Measurements from ENCODE around the gene IFRD2. TPM values are rescaled to one million over a fixed set of nuclear protein-coding genes. Genes with fewer than 3 reads are reported as not detected.
A peak's percentile ranks its signal among the peaks of the same experiment; 100 is the strongest.

IFRD2 gene
- total RNA-seq, 2 experiments from 2014 or later, result 100 to 125 TPM

DNA sequence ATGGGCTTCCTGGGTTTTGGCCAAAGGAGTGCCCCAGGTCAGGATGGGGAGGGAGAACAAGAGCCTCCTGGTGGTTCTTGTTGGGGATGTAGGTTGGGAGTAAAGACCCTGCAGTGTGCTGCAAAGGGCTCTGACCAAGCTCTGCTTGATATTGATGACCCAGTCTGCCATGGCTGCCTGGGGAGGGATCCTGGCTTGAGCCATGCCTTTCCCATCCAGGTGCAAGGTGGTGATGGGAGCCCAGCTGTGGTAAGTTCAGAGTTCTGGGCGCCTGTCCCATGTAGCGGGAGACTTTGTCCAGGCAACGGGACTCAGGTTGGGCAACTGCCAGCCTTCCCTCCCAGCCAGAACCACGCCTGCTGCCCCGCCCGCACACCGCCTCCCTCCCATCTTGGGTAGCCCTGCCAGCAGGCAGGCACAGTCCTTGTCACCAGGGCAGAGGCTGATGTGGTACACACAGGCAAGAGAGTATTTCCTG, 53.6 kb downstream of the IFRD2 start:
- POLR2A ChIA-PET, result interaction anchor here (1.0 kb wide), 1 partner anchor 8 kb away, joined by 4 read pairs; no protein-coding TSS in a partner anchor
- peaks cover 58% of the 10 kb centered on the region for H3K4me1 Mint-ChIP-seq
- peak overlapping the region; percentile 90 for H3K4me3 Mint-ChIP-seq
- DNase-seq (peak; percentile 37), ATAC-seq (no peak)
- peak overlapping the region; percentile 96 for H3K27ac Mint-ChIP-seq
- CTCF ChIA-PET, result interaction anchor here (0.9 to 4.3 kb wide), 4 partner anchors 8 to 44 kb away, joined by 3 to 47 read pairs (median 10); no protein-coding TSS in a partner anchor
- H3K36me3 Mint-ChIP-seq (ENCODE audit: low read depth), result peaks cover 27% of the 10 kb centered on the region
- no peaks in the 10 kb centered on the region for H3K9me3 Mint-ChIP-seq (ENCODE audit: low read depth)
- H3K27me3 Mint-ChIP-seq, result no peaks in the 10 kb centered on the region
- intact Hi-C loops (cut with DNase I, micrococcal nuclease), result loop anchor here (1.0 to 5.0 kb wide), 11 partner anchors 8 to 1149 kb away; partner anchors contain the start of genes APEH (in 1 of the 2), CISH (in 1 of the 2), DAG1 (in 1 of the 2) and GMPPB (in 1 of the 2)

DNA sequence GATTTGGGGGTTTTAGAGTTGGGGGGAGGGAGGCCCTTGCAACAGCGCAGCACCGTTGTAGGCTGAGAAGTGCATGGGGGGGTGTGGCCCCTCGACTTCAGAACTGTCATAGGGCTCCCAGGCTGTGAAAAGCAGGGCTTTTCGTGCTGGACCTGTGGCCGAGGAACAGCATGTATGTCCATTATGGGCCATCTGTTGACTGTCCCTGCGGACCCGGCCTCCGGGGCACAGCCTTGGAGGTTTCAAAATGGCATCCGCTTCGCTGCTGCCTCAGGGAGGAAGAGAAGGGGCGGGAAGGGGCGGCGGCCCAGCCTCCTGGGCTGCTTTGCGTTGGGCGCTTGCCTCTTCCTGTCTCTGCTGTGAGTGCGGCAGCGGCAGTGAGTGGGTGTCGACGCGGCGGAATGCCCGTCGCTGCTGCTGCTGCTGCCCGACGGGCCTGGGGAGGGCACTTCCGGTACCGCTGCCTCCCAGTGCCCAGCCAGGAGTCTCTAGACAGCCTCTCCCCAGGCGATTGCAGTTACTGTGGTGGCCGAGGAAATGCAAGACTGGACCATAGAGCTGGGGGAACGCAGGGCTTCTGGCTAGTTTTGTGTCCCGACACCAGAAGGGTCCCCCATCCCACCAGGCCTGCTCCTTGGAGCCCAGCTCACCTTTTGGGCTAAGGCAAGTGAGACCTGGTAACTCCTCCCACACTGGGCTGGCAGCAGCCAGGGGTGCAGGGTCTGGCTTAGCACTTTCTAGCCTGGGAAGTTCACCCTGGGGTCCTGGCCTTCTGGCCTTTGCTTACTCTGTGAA, 54.3 kb downstream of the IFRD2 start:
- H3K36me3 Mint-ChIP-seq (ENCODE audit: low read depth), result peaks cover 25% of the 10 kb centered on the region
- ATAC-seq (peak; percentile 49), DNase-seq (peak; percentile 95)
- H3K4me1 Mint-ChIP-seq, result peaks cover 51% of the 10 kb centered on the region
- H3K27ac Mint-ChIP-seq, result peak overlapping the region; percentile 96
- H3K4me3 Mint-ChIP-seq, result peak overlapping the region; percentile 90
- H3K27me3 Mint-ChIP-seq, result no peaks in the 10 kb centered on the region
- no peaks in the 10 kb centered on the region for H3K9me3 Mint-ChIP-seq (ENCODE audit: low read depth)
- POLR2A ChIA-PET, result interaction anchor here (0.6 to 1.0 kb wide), 2 partner anchors 8 to 30 kb away, joined by 3 to 4 read pairs; no protein-coding TSS in a partner anchor
- intact Hi-C loops (cut with DNase I, micrococcal nuclease), result loop anchor here (1.0 to 5.0 kb wide), 14 partner anchors 8 to 1217 kb away; partner anchors contain the start of genes APEH (in 1 of the 2), CISH (in 1 of the 2), DAG1 (in 1 of the 2) and GMPPB (in 1 of the 2)
- CTCF ChIA-PET, result interaction anchor here (0.7 to 4.3 kb wide), 5 partner anchors 9 to 566 kb away, joined by 3 to 47 read pairs (median 3); no protein-coding TSS in a partner anchor

Other genes with a start within 250 kb of the IFRD2 start
- gene RBM5, start 203.5 kb downstream of the IFRD2 start, total RNA-seq, result 100 to 1,000 TPM; 118 to 131 TPM
- under 1 TPM; 0.25 to 0.46 TPM for gene SEMA3F, start 137.1 kb downstream of the IFRD2 start, total RNA-seq
- under 1 TPM in 1 of 2 experiments, not detected in 1; 0.14 TPM for gene GNAT1, start 100.8 kb downstream of the IFRD2 start, total RNA-seq
- gene SLC38A3, start 87.2 kb downstream of the IFRD2 start, total RNA-seq, result under 1 TPM in 1 of 2 experiments, not detected in 1; 0.12 TPM
- 100 to 1,000 TPM; 280 to 341 TPM for gene GNAI2, start 56.2 kb downstream of the IFRD2 start, total RNA-seq
- gene SEMA3B, start 23.3 kb downstream of the IFRD2 start, total RNA-seq, result 1 to 10 TPM; 1.6 to 2.1 TPM
- not detected for gene LSMEM2, start 13.3 kb downstream of the IFRD2 start, total RNA-seq
- gene HYAL3, start 7.0 kb upstream of the IFRD2 start, total RNA-seq, result 1 to 10 TPM; 4.5 to 5.4 TPM
- 10 to 100 TPM; 17.6 to 18.7 TPM for gene NAA80, start 7.0 kb upstream of the IFRD2 start, total RNA-seq
- under 1 TPM in 1 of 2 experiments, not detected in 1; 0.37 TPM for gene HYAL1, start 11.1 kb upstream of the IFRD2 start, total RNA-seq
- 1 to 10 TPM; 4.7 to 5.1 TPM for gene HYAL2, start 30.3 kb upstream of the IFRD2 start, total RNA-seq
- 10 to 100 TPM; 15.0 to 17.1 TPM for gene TUSC2, start 35.8 kb upstream of the IFRD2 start, total RNA-seq
- gene RASSF1, start 48.4 kb upstream of the IFRD2 start, total RNA-seq, result 10 to 100 TPM; 30.8 to 50.7 TPM
- gene ZMYND10, start 53.3 kb upstream of the IFRD2 start, total RNA-seq, result 1 to 10 TPM; 1.0 to 1.3 TPM
- 10 to 100 TPM; 42.5 to 43.0 TPM for gene NPRL2, start 58.3 kb upstream of the IFRD2 start, total RNA-seq
- gene CYB561D2, start 58.4 kb upstream of the IFRD2 start, total RNA-seq, result 10 to 100 TPM; 10.3 to 14.3 TPM
- gene TMEM115, start 67.1 kb upstream of the IFRD2 start, total RNA-seq, result 10 to 100 TPM; 13.1 to 16.1 TPM
- 1 to 10 TPM; 1.1 to 1.5 TPM for gene CACNA2D2, start 211.2 kb upstream of the IFRD2 start, total RNA-seq

All from activated CD4-positive, alpha-beta T cell treated with anti-CD3 and anti-CD28 coated beads for 36 hours (primary cell).